Effector memory CD4-positive, alpha-beta T cell (primary cell): ENCODE results near the gene MEAK7.

Experiments used
- DNase-seq, 3 donors: peaks; one replicate each; pipeline ENCODE4 v3.0.0-alpha.2; 2020
- H3K27ac ChIP-seq: 2 replicates; pipeline ENCODE4 v1.7.0; 2013; ENCODE audit warnings: mild to moderate bottlenecking, low read length, moderate library complexity; ENCODE audit not compliant: insufficient read depth, poor library complexity, severe bottlenecking
- H3K27me3 ChIP-seq: replicated peaks from 2 replicates; pipeline ENCODE4 v1.7.0; 2013; ENCODE audit warnings: mild to moderate bottlenecking, low read length; ENCODE audit not compliant: insufficient read depth, control insufficient read depth, poor library complexity, severe bottlenecking
- H3K36me3 ChIP-seq: 2 replicates; pipeline ENCODE4 v1.7.0; 2013; ENCODE audit warnings: mild to moderate bottlenecking, low read length, moderate library complexity; ENCODE audit not compliant: control insufficient read depth, insufficient read depth
- H3K4me1 ChIP-seq: 2 replicates; pipeline ENCODE4 v1.7.0; 2013; ENCODE audit warnings: low read length, mild to moderate bottlenecking; ENCODE audit not compliant: control insufficient read depth, insufficient read depth, poor library complexity, severe bottlenecking
- H3K4me3 ChIP-seq: 2 replicates; pipeline ENCODE4 v1.7.0; 2013; ENCODE audit warnings: low read length, low read depth, mild to moderate bottlenecking; ENCODE audit not compliant: insufficient read depth, poor library complexity, severe bottlenecking
- H3K9me3 ChIP-seq: 2 replicates; pipeline ENCODE4 v1.7.0; 2013; ENCODE audit warnings: mild to moderate bottlenecking, low read length, moderate library complexity; ENCODE audit not compliant: control insufficient read depth

MEAK7 gene

GRCh38 chr16:84461029-84461412 is 43.4 kb downstream of the MEAK7 start:
- Histone ChIP-seq H3K36me3 (no peaks in the 10 kb centered on the region), H3K4me1 (no peaks in the 10 kb centered on the region), H3K27me3 (no peaks in the 10 kb centered on the region), H3K4me3 (no peak overlapping the region), H3K27ac (no peak overlapping the region), H3K9me3 (no peaks in the 10 kb centered on the region)
- DNase-seq, result no peak

- Histone ChIP-seq H3K27me3 (no peaks in the 10 kb centered on the region), H3K36me3 (no peaks in the 10 kb centered on the region), H3K9me3 (no peaks in the 10 kb centered on the region), H3K4me3 (no peak overlapping the region), H3K27ac (no peak overlapping the region), H3K4me1 (no peaks in the 10 kb centered on the region)
- DNase-seq, result no peak
Observed at GRCh38 chr16:84460406-84461028, 43.9 kb downstream of the MEAK7 start.

- Histone ChIP-seq H3K27me3 (no peaks in the 10 kb centered on the region), H3K4me1 (no peaks in the 10 kb centered on the region), H3K4me3 (no peak overlapping the region), H3K27ac (no peak overlapping the region), H3K9me3 (no peaks in the 10 kb centered on the region), H3K36me3 (no peaks in the 10 kb centered on the region)
- no peak for DNase-seq
Observed at GRCh38 chr16:84459941-84460405, 44.5 kb downstream of the MEAK7 start.

- no peak overlapping the region for H3K4me3 ChIP-seq
- no peaks in the 10 kb centered on the region for H3K9me3 ChIP-seq
- H3K27ac ChIP-seq, result no peak overlapping the region
- H3K27me3 ChIP-seq, result no peaks in the 10 kb centered on the region
- DNase-seq, result no peak
- no peaks in the 10 kb centered on the region for H3K4me1 ChIP-seq
- no peaks in the 10 kb centered on the region for H3K36me3 ChIP-seq
Observed at GRCh38 chr16:84459533-84459894, 44.9 kb downstream of the MEAK7 start.

- Histone ChIP-seq H3K9me3 (no peaks in the 10 kb centered on the region), H3K4me3 (no peak overlapping the region), H3K27me3 (no peaks in the 10 kb centered on the region), H3K36me3 (no peaks in the 10 kb centered on the region), H3K4me1 (no peaks in the 10 kb centered on the region), H3K27ac (no peak overlapping the region)
- DNase-seq, result no peak
Observed at GRCh38 chr16:84458606-84459532, 45.6 kb downstream of the MEAK7 start.

- Histone ChIP-seq H3K4me3 (no peak overlapping the region), H3K27me3 (no peaks in the 10 kb centered on the region), H3K9me3 (no peaks in the 10 kb centered on the region), H3K36me3 (no peaks in the 10 kb centered on the region), H3K4me1 (no peaks in the 10 kb centered on the region), H3K27ac (no peak overlapping the region)
- DNase-seq, result no peak
Observed at GRCh38 chr16:84455031-84455430, 49.4 kb downstream of the MEAK7 start.
